ENCODE results near the gene PATZ1.

The PATZ1 gene

GRCh38 chr22:31282748-31283468 lies 63.2 kb downstream of the PATZ1 start:
- no peak for TF ChIP-seq CTCF (conservative IDR thresholded peaks at IDR 0.05; ENCODE audit: control insufficient read depth, insufficient read depth, low read depth, low read length)
- no peak for DNase-seq (ENCODE audit: low read depth)
- no peak overlapping the region for H3K4me3 ChIP-seq (ENCODE audit: control insufficient read depth, low read depth, low read length)

GRCh38 chr22:31281733-31282132 lies 64.4 kb downstream of the PATZ1 start:
- DNase-seq (ENCODE audit: low read depth), result no peak
- no peak overlapping the region for H3K4me3 ChIP-seq (ENCODE audit: control insufficient read depth, low read depth, low read length)
- TF ChIP-seq CTCF (conservative IDR thresholded peaks at IDR 0.05; ENCODE audit: control insufficient read depth, insufficient read depth, low read depth, low read length), result no peak

GRCh38 chr22:31279821-31280505 lies 66.2 kb downstream of the PATZ1 start:
- TF ChIP-seq CTCF (conservative IDR thresholded peaks at IDR 0.05; ENCODE audit: control insufficient read depth, insufficient read depth, low read depth, low read length), result no peak
- no peak overlapping the region for H3K4me3 ChIP-seq (ENCODE audit: control insufficient read depth, low read depth, low read length)
- no peak for DNase-seq (ENCODE audit: low read depth)

- H3K4me3 ChIP-seq (ENCODE audit: control insufficient read depth, low read depth, low read length), result no peak overlapping the region
- TF ChIP-seq CTCF (conservative IDR thresholded peaks at IDR 0.05; ENCODE audit: control insufficient read depth, insufficient read depth, low read depth, low read length), result no peak
- DNase-seq (ENCODE audit: low read depth), result no peak
Observed at GRCh38 chr22:31279327-31279669, 66.8 kb downstream of the PATZ1 start.

GRCh38 chr22:31278626-31279326 lies 67.4 kb downstream of the PATZ1 start:
- TF ChIP-seq CTCF (conservative IDR thresholded peaks at IDR 0.05; ENCODE audit: control insufficient read depth, insufficient read depth, low read depth, low read length), result no peak
- H3K4me3 ChIP-seq (ENCODE audit: control insufficient read depth, low read depth, low read length), result no peak overlapping the region
- DNase-seq (ENCODE audit: low read depth), result no peak

- no peak for DNase-seq (ENCODE audit: low read depth)
Observed at GRCh38 chr22:31278151-31278621, 68.0 kb downstream of the PATZ1 start.

More at GRCh38 chr22:31278151-31278621, 68.0 kb downstream of the PATZ1 start:
- H3K4me3 ChIP-seq (ENCODE audit: control insufficient read depth, low read depth, low read length), result no peak overlapping the region
- no peak for TF ChIP-seq CTCF (conservative IDR thresholded peaks at IDR 0.05; ENCODE audit: control insufficient read depth, insufficient read depth, low read depth, low read length)
